CD4-positive, CD25-positive, alpha-beta regulatory T cell (primary cell): ENCODE results near the gene PLCL1. TPM values are rescaled to one million over a fixed set of nuclear protein-coding genes. Genes with fewer than 3 reads are reported as not detected.
A peak's percentile ranks its signal among the peaks of the same experiment; 100 is the strongest.

Source experiments
- ATAC-seq, 2 donors: fragments of 150-1000 bp; cut with Tn5 transposase; one replicate each; pipeline ENCODE4 v1.10.0; 2021; ENCODE audit warnings: low read depth in 2 of 2, moderate number of reproducible peaks in 2 of 2, moderate library complexity in 1 of 2
- DNase-seq, 3 donors: peaks; one replicate each; pipeline versions ENCODE4 v3.0.0 to v3.0.0-alpha.2; 2012 to 2022; ENCODE audit warnings: mixed read lengths in 1 of 3
- H3K27ac ChIP-seq: one replicate; pipeline ENCODE4 v1.7.0; 2013; ENCODE audit warnings: mild to moderate bottlenecking, low read length; ENCODE audit not compliant: insufficient read depth, poor library complexity, severe bottlenecking
- H3K27me3 ChIP-seq: one replicate; pipeline ENCODE4 v1.7.0; 2013; ENCODE audit warnings: low read length; ENCODE audit not compliant: control insufficient read depth, insufficient read depth
- H3K36me3 ChIP-seq: one replicate; pipeline ENCODE4 v1.7.0; 2013; ENCODE audit warnings: mild to moderate bottlenecking, low read length, moderate library complexity; ENCODE audit not compliant: control insufficient read depth, insufficient read depth
- H3K4me1 ChIP-seq: 2 replicates; pipeline ENCODE4 v1.7.0; 2013; ENCODE audit warnings: mild to moderate bottlenecking, low read length; ENCODE audit not compliant: insufficient read depth, control insufficient read depth, poor library complexity, severe bottlenecking
- H3K4me3 ChIP-seq: one replicate; pipeline ENCODE4 v1.7.0; 2013; ENCODE audit warnings: low read depth, mild to moderate bottlenecking, low read length, moderate library complexity
- H3K9me3 ChIP-seq, 2 experiments: 1 replicate in 1 of 2; 2 replicates in 1 of 2; pipeline ENCODE4 v1.7.0; 2013; ENCODE audit warnings: low read length in 2 of 2, mild to moderate bottlenecking in 1 of 2, moderate library complexity in 1 of 2; ENCODE audit not compliant: control insufficient read depth in 2 of 2
- H3K27ac Mint-ChIP-seq, 3 donors: one replicate each; pipeline ENCODE4 v1.8.0; 2020 to 2022; ENCODE audit warnings: mild to moderate bottlenecking in 3 of 3, mixed read lengths in 3 of 3, moderate library complexity in 2 of 3
- H3K27me3 Mint-ChIP-seq: one replicate; pipeline ENCODE4 v1.8.0; 2022; ENCODE audit warnings: mild to moderate bottlenecking, mixed read lengths
- H3K36me3 Mint-ChIP-seq: one replicate; pipeline ENCODE4 v1.8.0; 2020; ENCODE audit warnings: mixed read lengths
- H3K4me1 Mint-ChIP-seq, 4 donors: one replicate each; pipeline ENCODE4 v1.8.0; 2020 to 2022; ENCODE audit warnings: mixed read lengths in 4 of 4, mild to moderate bottlenecking in 1 of 4
- H3K4me3 Mint-ChIP-seq, 4 donors: one replicate each; pipeline ENCODE4 v1.8.0; 2020 to 2022; ENCODE audit warnings: mild to moderate bottlenecking in 4 of 4, mixed read lengths in 4 of 4, moderate library complexity in 3 of 4
- H3K9me3 Mint-ChIP-seq, 7 donors: one replicate each; pipeline ENCODE4 v1.8.0; 2020 to 2022; ENCODE audit warnings: mixed read lengths in 7 of 7, mild to moderate bottlenecking in 3 of 7, moderate library complexity in 2 of 7
- polyA plus RNA-seq, 4 donors: library from polyadenylated mRNA; unstranded; fragments of 300-500 nt; fragmentation: Illumina TruSeq; gene quantifications; one replicate each; pipeline ENCODE4 v1.2.3, GENCODE V29; 2021
- total RNA-seq: library from RNA; stranded (reverse); gene quantifications from one replicate; pipeline ENCODE4 v1.2.3, GENCODE V29; 2022

Gene PLCL1
- total and polyA plus RNA-seq, 5 donors from 2014 or later, result 17.3 to 37.8 (median 19.2) TPM

DNA sequence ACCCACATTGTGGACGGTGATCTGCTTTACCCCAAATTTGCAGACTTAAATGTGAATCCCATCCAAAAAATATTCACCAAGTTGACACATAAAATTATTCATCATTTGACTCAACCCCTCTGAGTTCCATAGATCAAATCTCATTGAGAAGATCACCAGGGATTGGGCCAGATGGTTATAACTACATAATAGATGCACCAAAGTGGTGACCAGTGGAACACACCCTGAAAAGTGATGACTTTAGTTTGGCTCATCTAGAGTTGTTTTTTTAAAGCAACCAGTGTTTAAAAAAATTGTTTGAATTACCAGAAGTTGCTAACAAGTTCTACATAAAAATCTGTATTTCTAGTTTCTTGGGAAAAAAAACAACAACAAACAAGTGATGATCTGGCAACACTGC is 155.0 kb downstream of the PLCL1 start:
- H3K4me3 Mint-ChIP-seq, result no peak overlapping the region
- no peaks in the 10 kb centered on the region for H3K27me3 Mint-ChIP-seq
- Histone ChIP-seq H3K9me3 (peaks cover 2 to 6% of the 10 kb centered on the region in 2 experiments), H3K4me3 (no peak overlapping the region), H3K36me3 (no peaks in the 10 kb centered on the region), H3K27me3 (no peaks in the 10 kb centered on the region), H3K27ac (no peak overlapping the region), H3K4me1 (peaks cover 13% of the 10 kb centered on the region)
- peaks cover 21% of the 10 kb centered on the region for H3K36me3 Mint-ChIP-seq
- peaks cover 28 to 72% (median 52%) of the 10 kb centered on the region in 4 donors for H3K4me1 Mint-ChIP-seq
- H3K27ac Mint-ChIP-seq, result no peak overlapping the region
- H3K9me3 Mint-ChIP-seq, result peaks cover 4 to 20% (median 10%) of the 10 kb centered on the region in 7 donors
- DNase-seq (no peak), ATAC-seq (no peak)

DNA sequence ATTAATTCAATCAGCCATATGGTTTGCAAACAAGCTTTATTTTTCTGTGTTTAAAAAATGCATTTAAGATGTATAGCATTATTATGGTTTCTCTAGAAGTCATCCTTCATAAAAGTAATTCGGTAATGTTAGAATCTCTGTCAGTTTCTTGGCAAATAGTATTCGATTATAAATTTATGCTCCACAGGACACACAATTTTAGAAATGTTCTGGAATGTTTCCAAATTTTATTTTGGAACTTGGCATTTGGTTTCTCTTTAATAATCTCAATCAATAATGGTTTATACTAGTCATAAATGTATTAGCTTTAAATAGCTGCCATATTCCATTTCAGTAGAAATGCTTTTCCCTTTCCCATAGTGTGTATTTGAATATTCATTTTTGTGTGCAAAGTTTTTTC is 156.4 kb downstream of the PLCL1 start:
- Histone ChIP-seq H3K27ac (no peak overlapping the region), H3K4me3 (no peak overlapping the region), H3K27me3 (no peaks in the 10 kb centered on the region), H3K36me3 (no peaks in the 10 kb centered on the region), H3K4me1 (peaks cover 5% of the 10 kb centered on the region), H3K9me3 (peaks cover 10 to 14% of the 10 kb centered on the region in 2 experiments)
- ATAC-seq (no peak), DNase-seq (no peak)
- Mint-ChIP-seq H3K4me3 (no peak overlapping the region), H3K27ac (peak overlapping the region in 1 of 3 donors; percentile 43), H3K36me3 (peaks cover 25% of the 10 kb centered on the region), H3K4me1 (peaks cover 34 to 70% (median 51%) of the 10 kb centered on the region in 4 donors), H3K27me3 (no peaks in the 10 kb centered on the region), H3K9me3 (peaks cover 9 to 31% (median 17%) of the 10 kb centered on the region in 7 donors)

DNA sequence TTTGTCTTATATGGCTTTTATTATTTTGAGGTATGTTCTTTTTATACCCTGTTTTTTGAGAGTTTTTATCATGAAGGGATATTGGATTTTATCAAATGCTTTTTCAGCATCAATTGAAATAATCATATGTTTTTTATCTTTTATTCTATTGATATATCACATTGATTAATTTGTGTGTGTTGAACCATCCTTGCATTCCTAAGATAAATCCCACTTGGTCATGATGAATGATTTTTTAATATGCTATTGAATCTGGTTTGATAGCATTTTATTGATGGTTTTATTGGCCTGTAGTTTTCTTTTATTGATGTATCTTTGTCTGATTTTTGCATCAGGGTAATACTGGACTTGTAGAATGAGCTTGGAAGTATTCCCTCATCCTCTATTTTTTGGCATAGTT is 160.3 kb downstream of the PLCL1 start:
- Histone ChIP-seq H3K27me3 (no peaks in the 10 kb centered on the region), H3K4me3 (no peak overlapping the region), H3K27ac (no peak overlapping the region), H3K9me3 (peaks cover 10 to 14% of the 10 kb centered on the region in 2 experiments), H3K4me1 (no peaks in the 10 kb centered on the region), H3K36me3 (no peaks in the 10 kb centered on the region)
- H3K27ac Mint-ChIP-seq, result no peak overlapping the region
- H3K4me3 Mint-ChIP-seq, result no peak overlapping the region
- peaks cover 35% of the 10 kb centered on the region for H3K36me3 Mint-ChIP-seq
- H3K9me3 Mint-ChIP-seq, result peaks cover 9 to 30% (median 17%) of the 10 kb centered on the region in 7 donors
- no peak for ATAC-seq
- no peak for DNase-seq
- H3K4me1 Mint-ChIP-seq, result peaks cover 36 to 61% (median 47%) of the 10 kb centered on the region in 4 donors
- H3K27me3 Mint-ChIP-seq, result peaks cover 4% of the 10 kb centered on the region

GRCh38 chr2:197965756-197966155 is 161.4 kb downstream of the PLCL1 start:
- H3K9me3 ChIP-seq, result peaks cover 10 to 14% of the 10 kb centered on the region in 2 experiments
- DNase-seq (no peak), ATAC-seq (no peak)
- no peak overlapping the region for H3K4me3 ChIP-seq
- H3K27me3 Mint-ChIP-seq, result peaks cover 5% of the 10 kb centered on the region
- H3K36me3 ChIP-seq, result no peaks in the 10 kb centered on the region
- no peaks in the 10 kb centered on the region for H3K4me1 ChIP-seq
- H3K27me3 ChIP-seq, result no peaks in the 10 kb centered on the region
- peaks cover 7 to 30% (median 15%) of the 10 kb centered on the region in 7 donors for H3K9me3 Mint-ChIP-seq
- no peak overlapping the region for H3K27ac ChIP-seq
- H3K36me3 Mint-ChIP-seq, result peaks cover 35% of the 10 kb centered on the region
- no peak overlapping the region for H3K27ac Mint-ChIP-seq
- peaks cover 30 to 56% (median 42%) of the 10 kb centered on the region in 4 donors for H3K4me1 Mint-ChIP-seq
- peak overlapping the region in 2 of 4 donors; percentile 11 to 32 for H3K4me3 Mint-ChIP-seq

DNA sequence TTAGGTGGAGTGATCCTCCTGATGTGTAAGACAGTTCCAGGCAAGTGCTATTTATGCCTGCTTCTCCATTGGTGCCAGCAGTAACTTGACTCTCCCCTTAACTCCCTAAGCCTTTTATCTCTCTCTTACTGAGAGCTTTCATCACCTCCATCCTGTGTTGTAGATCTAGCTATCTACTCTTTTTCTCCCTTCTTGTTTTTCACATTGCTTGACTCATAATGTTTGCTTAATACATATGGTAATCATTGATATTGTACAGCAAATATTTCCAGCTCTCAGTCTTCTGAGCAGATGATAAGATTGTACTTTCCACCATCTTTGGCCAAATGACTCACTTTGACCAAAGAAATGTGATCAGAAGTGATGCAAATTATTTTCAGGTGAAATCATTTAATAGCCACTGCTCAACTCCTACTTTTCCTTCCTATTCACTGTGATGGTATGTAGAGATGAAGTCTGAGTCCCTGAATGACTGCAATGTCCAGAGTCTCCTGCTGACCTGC is 165.0 kb downstream of the PLCL1 start:
- Mint-ChIP-seq H3K27me3 (peaks cover 5% of the 10 kb centered on the region), H3K4me1 (peaks cover 41 to 60% (median 50%) of the 10 kb centered on the region in 4 donors), H3K4me3 (no peak overlapping the region), H3K9me3 (peaks cover 7 to 12% (median 8%) of the 10 kb centered on the region in 7 donors), H3K36me3 (peaks cover 20% of the 10 kb centered on the region), H3K27ac (peak overlapping the region in 1 of 3 donors; percentile 11)
- H3K4me1 ChIP-seq, result no peaks in the 10 kb centered on the region
- no peak for ATAC-seq
- no peak overlapping the region for H3K27ac ChIP-seq
- H3K9me3 ChIP-seq, result peaks cover 7 to 8% of the 10 kb centered on the region in 2 experiments
- H3K27me3 ChIP-seq, result no peaks in the 10 kb centered on the region
- no peak overlapping the region for H3K4me3 ChIP-seq
- no peaks in the 10 kb centered on the region for H3K36me3 ChIP-seq
- DNase-seq, result no peak

- Mint-ChIP-seq H3K36me3 (peaks cover 16% of the 10 kb centered on the region), H3K27ac (no peak overlapping the region), H3K4me3 (no peak overlapping the region), H3K27me3 (peaks cover 5% of the 10 kb centered on the region), H3K4me1 (peaks cover 25 to 57% (median 46%) of the 10 kb centered on the region in 4 donors), H3K9me3 (peaks cover 0 to 2% (median 0%) of the 10 kb centered on the region in 7 donors)
- ATAC-seq (no peak), DNase-seq (no peak)
- Histone ChIP-seq H3K36me3 (no peaks in the 10 kb centered on the region), H3K4me1 (no peaks in the 10 kb centered on the region), H3K9me3 (no peaks in the 10 kb centered on the region), H3K4me3 (no peak overlapping the region), H3K27ac (no peak overlapping the region), H3K27me3 (no peaks in the 10 kb centered on the region)
Measured at GRCh38 chr2:197972061-197972460, 167.7 kb downstream of the PLCL1 start.

DNA sequence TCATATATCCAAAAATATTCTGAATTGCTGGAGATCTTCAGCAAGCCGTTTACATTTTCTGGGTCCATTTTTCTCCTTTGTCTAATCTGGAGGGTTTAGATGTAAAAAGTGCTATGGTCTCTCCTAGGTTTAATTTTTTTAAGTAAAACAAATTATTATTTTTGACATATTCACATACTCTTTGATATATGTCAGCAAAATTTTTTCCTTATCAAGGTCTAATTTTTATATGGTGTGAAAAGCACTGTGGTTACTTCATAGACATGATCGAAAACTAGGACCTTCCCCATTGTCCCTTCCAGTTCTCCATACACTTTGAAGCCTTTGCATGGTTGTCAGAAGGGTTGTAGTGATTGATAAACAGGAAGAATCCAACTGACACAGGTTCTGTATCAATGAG is 168.2 kb downstream of the PLCL1 start:
- H3K4me3 ChIP-seq, result no peak overlapping the region
- H3K4me1 ChIP-seq, result no peaks in the 10 kb centered on the region
- H3K36me3 Mint-ChIP-seq, result peaks cover 18% of the 10 kb centered on the region
- no peak overlapping the region for H3K27ac ChIP-seq
- no peak overlapping the region for H3K4me3 Mint-ChIP-seq
- peaks cover 5% of the 10 kb centered on the region for H3K27me3 Mint-ChIP-seq
- ATAC-seq (no peak), DNase-seq (no peak)
- H3K27ac Mint-ChIP-seq, result no peak overlapping the region
- no peaks in the 10 kb centered on the region for H3K27me3 ChIP-seq
- H3K36me3 ChIP-seq, result no peaks in the 10 kb centered on the region
- no peaks in the 10 kb centered on the region for H3K9me3 ChIP-seq
- peaks cover 0 to 3% (median 0%) of the 10 kb centered on the region in 7 donors for H3K9me3 Mint-ChIP-seq
- H3K4me1 Mint-ChIP-seq, result peaks cover 25 to 58% (median 49%) of the 10 kb centered on the region in 4 donors

DNA sequence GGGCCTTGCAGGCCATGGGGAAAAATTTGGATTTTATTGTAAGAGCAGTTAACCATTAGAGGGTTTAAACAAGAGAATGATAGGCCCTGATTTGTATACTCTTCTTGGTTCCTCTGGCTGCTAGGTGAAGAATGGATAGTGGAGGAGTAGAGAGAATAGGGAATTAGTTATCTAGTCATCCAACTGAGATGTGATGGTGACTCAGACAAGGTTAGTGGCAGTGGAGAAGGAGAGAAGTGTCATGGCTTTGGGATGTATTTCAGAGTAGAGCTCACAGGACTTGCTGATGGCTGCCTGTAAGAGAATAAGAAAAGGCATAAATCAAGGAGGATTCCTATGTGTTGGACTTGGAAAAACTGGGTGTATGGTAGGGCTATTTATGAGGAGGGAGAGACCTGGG is 169.4 kb downstream of the PLCL1 start:
- Histone ChIP-seq H3K4me3 (no peak overlapping the region), H3K36me3 (peaks cover 2% of the 10 kb centered on the region), H3K9me3 (no peaks in the 10 kb centered on the region), H3K27me3 (no peaks in the 10 kb centered on the region), H3K27ac (no peak overlapping the region), H3K4me1 (no peaks in the 10 kb centered on the region)
- Mint-ChIP-seq H3K36me3 (peaks cover 22% of the 10 kb centered on the region), H3K27ac (peak overlapping the region in 2 of 3 donors; percentile 11 to 87), H3K4me3 (no peak overlapping the region), H3K9me3 (peaks cover 0 to 3% (median 0%) of the 10 kb centered on the region in 7 donors), H3K27me3 (peaks cover 5% of the 10 kb centered on the region), H3K4me1 (peaks cover 20 to 59% (median 45%) of the 10 kb centered on the region in 4 donors)
- DNase-seq (no peak), ATAC-seq (no peak)
